Activated naive CD4-positive, alpha-beta T cell treated with anti-CD3 and anti-CD28 coated beads for 36 hours (primary cell): ENCODE results near the gene SYNPO2L. TPM values are rescaled to one million over a fixed set of nuclear protein-coding genes. Genes with fewer than 3 reads are reported as not detected.
"Not testable (repeated sequence)": the region's sequence is repeated elsewhere in the genome, so short reads cannot be mapped to it uniquely, and the experiment has no call there.

ENCODE experiments used
- CTCF ChIA-PET: fragments of 350-600 bp; sonication (Branson Sonifier 250); formaldehyde crosslinking; loops from one replicate; lab custom pipeline; 2021; ENCODE audit warnings: antibody characterized with exemption; lab: Charles Lee
- DNase-seq: peaks from one replicate; pipeline ENCODE4 v3.0.0-alpha.2; 2020
- H3K27ac Mint-ChIP-seq: one replicate; pipeline ENCODE4 v1.8.0; 2021; ENCODE audit warnings: mild to moderate bottlenecking, mixed read lengths
- H3K27me3 Mint-ChIP-seq: one replicate; pipeline ENCODE4 v1.8.0; 2021; ENCODE audit warnings: low read depth, mixed read lengths
- H3K36me3 Mint-ChIP-seq: one replicate; pipeline ENCODE4 v1.8.0; 2021; ENCODE audit warnings: low read depth, mixed read lengths
- H3K4me1 Mint-ChIP-seq: one replicate; pipeline ENCODE4 v1.8.0; 2021; ENCODE audit warnings: low read depth, mixed read lengths
- H3K4me3 Mint-ChIP-seq: one replicate; pipeline ENCODE4 v1.8.0; 2021; ENCODE audit warnings: mild to moderate bottlenecking, moderate library complexity, mixed read lengths
- H3K9me3 Mint-ChIP-seq: one replicate; pipeline ENCODE4 v1.8.0; 2021; ENCODE audit warnings: mixed read lengths
- intact Hi-C: fragments of 100-400 bp; cut with micrococcal nuclease; formaldehyde crosslinking; loops from one replicate; pipeline ENCODE4 v1.15.1; 2023
- total RNA-seq, 2 experiments: library from RNA; stranded (reverse); gene quantifications; one replicate each; pipeline ENCODE4 v1.2.3, GENCODE V29; 2021

The SYNPO2L gene
- total RNA-seq, 2 experiments from 2014 or later, result not detected

DNA sequence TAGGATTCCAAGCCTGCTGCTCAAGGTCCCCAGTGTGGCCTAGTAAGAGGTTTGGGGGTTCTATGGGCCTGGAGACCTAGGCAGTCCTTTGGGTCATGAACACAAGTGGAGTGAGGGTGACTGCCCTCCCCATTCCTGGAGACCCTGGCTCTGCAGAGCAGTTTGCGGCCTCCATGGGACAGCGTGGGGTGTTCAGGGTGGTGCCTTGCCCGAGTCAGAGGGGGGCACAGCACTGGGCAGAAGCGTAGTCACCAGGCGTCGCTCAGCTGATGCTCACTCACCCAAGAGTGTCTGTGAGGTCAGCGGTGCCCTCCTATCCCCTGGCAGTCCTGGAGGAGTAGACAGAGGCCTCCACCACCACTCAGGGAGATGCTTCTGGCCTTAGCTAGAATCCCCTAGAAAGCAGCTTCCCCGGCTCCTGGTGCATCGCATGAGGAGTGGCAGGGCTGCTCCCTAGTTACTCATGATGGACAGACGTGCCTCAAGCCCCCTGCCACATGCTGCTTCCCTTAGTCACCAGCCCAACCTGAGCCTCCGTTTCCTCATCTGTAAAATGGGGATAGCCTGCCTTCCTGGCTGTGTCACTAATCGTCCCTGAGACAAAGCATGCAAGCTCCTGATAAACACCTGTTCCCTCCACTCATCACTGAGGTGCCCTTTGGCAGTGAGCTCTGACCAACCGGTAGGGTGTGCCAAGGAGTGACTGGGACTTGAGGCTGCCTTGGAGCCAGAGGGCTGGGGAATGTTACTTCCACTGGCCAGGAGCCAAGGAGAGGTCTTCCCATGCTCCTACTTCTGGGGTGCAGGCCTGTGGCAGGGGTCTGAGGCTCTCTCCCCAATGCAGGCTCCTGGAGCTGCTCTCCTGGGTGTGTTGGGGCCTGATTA lies 8.6 kb upstream of the SYNPO2L start:
- H3K27me3 Mint-ChIP-seq, DNase-seq, H3K36me3 Mint-ChIP-seq, H3K27ac Mint-ChIP-seq, CTCF ChIA-PET, H3K9me3 Mint-ChIP-seq, intact Hi-C loops, H3K4me3 Mint-ChIP-seq, H3K4me1 Mint-ChIP-seq: not testable (repeated sequence)

DNA sequence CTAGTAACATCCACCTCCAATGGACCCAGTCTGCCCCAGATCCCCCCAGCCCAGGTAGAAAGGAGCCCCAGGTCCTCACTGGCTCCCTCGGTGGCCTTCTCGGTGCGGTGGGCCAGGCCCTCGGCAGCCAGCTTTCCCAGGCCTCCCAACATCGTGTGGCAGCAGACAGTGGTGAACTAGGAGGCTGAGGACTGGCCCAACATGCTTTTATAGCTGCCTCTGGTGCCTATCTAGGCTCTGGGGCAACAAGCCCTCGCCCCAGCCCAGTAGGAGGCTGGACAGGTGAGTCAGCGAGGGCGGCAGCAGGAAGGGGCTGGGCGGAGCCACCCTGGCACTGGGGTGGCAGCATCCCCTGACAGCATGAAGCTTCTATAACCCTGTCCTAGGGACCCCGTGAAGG lies 7.8 kb upstream of the SYNPO2L start:
- H3K9me3 Mint-ChIP-seq, H3K27ac Mint-ChIP-seq, H3K27me3 Mint-ChIP-seq, CTCF ChIA-PET, H3K4me3 Mint-ChIP-seq, DNase-seq, H3K36me3 Mint-ChIP-seq, H3K4me1 Mint-ChIP-seq, intact Hi-C loops: not testable (repeated sequence)

DNA sequence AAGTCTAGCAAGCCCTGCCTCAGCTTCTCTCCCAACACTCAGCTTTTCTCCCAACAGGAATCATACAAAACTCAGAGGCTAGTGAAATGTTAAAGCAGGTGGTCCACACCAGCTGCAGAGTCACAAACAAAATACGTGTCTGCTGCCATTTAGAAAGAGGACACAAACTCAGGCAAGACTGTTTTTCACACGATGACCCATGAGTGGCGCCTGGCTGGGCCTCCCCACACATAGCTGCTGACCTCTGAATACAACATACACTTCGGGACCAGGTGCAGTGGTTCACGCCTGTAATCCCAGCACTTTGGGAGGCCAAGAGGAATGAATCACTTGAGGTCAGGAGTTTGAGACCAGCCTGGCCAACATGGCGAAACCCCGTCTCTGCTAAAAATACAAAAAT lies 6.9 kb upstream of the SYNPO2L start:
- H3K27ac Mint-ChIP-seq, H3K4me3 Mint-ChIP-seq, H3K9me3 Mint-ChIP-seq, H3K36me3 Mint-ChIP-seq, H3K27me3 Mint-ChIP-seq, DNase-seq, H3K4me1 Mint-ChIP-seq, intact Hi-C loops, CTCF ChIA-PET: not testable (repeated sequence)

DNA sequence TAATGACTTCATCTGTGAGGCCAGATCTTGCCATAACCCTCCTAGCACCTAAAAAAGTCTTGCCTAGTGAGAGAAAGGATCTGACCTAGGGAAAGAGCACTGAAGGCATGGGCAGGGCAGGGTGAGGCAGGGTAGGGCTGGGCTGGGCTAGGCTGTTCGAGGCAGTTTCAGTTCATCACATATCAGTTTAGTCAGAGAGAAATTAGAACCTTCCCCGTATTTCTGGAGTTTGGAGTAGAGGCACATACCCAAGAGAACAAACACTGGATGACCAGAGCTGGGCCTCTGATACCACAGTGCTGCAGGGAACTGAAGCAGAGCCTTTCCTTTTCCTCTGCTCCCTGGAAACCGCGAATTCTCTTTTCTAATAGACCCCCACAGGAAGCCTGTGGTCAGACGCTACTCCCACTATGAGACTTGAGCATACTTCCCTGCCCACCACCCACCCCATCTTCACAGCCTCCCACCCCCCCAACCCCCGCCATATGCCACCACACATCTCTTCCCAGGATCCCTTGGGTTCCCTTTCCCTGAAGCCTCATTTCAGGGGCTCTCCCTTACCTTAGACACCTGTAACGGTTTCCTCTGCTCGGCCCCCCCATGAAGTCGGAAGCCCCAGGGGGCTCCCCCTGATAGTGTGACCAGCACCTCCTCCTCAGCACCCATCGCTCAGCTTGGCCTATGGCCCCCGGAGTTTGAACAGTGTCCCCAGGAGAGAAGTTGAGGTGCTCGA lies 406 bp downstream of the SYNPO2L start:
- Mint-ChIP-seq H3K4me3 (no peak overlapping the region), H3K27me3 (no peaks in the 10 kb centered on the region), H3K4me1 (peaks cover 2% of the 10 kb centered on the region), H3K9me3 (no peaks in the 10 kb centered on the region), H3K36me3 (no peaks in the 10 kb centered on the region), H3K27ac (no peak overlapping the region)
- CTCF ChIA-PET, result interaction anchor here (0.9 kb wide), 1 partner anchor 12 kb away, joined by 3 read pairs; no protein-coding TSS in a partner anchor
- intact Hi-C loops, result no loop called here
- no peak for DNase-seq

DNA sequence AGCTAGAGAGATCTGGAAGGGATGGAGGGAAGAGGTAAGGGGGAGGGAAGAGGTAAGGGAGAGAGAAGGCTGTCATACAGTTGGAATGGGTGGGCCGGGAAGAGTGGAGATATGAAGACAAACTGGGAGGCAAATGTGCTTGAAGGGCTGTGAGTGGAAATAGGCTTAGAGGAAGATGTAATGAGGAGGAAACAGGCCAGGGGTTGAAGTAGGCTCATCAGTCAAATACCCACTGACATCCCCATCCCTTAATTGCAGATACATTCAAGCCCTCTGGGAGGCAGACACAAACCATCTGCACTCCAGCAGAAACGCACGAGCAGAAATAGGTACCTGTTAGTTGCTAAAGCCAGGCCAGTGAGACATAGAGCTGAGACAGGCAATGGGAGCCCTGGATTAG lies 2.1 kb downstream of the SYNPO2L start:
- Mint-ChIP-seq H3K27me3 (peaks cover 5% of the 10 kb centered on the region), H3K36me3 (no peaks in the 10 kb centered on the region), H3K27ac (no peak overlapping the region), H3K4me1 (peaks cover 2% of the 10 kb centered on the region), H3K9me3 (no peaks in the 10 kb centered on the region), H3K4me3 (no peak overlapping the region)
- intact Hi-C loops, result loop anchor here (1.0 kb wide), 1 partner anchor 226 kb away; no protein-coding TSS in a partner anchor
- no peak for DNase-seq
- CTCF ChIA-PET, result interaction anchor here (0.6 kb wide), 2 partner anchors 12 to 1087 kb away, joined by 3 read pairs; no protein-coding TSS in a partner anchor

DNA sequence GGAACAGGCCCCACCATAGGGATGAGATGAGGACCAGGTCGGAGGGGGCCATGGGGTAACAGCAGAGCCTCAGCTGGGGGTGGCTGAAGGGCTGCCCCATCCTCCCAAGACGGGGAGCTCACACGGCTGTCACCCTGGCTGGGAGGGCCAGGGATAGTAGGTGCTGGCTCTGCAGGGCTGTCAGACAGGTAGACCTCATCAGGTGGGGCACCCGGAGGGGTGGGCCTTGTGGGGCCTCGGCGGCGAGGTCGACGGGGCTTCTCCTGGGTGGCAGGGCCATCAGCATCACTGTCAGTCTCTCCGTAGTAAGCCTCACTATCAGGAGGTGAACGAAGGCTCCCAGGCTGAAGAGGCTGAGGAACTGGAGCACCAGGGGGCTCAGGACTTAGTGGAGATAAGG lies 2.6 kb downstream of the SYNPO2L start:
- Mint-ChIP-seq H3K27me3 (peaks cover 7% of the 10 kb centered on the region), H3K36me3 (no peaks in the 10 kb centered on the region), H3K27ac (no peak overlapping the region), H3K9me3 (no peaks in the 10 kb centered on the region), H3K4me3 (no peak overlapping the region), H3K4me1 (peaks cover 2% of the 10 kb centered on the region)
- DNase-seq, result no peak
- CTCF ChIA-PET, result interaction anchor here (0.6 kb wide), 1 partner anchor 11 kb away, joined by 3 read pairs; no protein-coding TSS in a partner anchor
- intact Hi-C loops, result no loop called here

DNA sequence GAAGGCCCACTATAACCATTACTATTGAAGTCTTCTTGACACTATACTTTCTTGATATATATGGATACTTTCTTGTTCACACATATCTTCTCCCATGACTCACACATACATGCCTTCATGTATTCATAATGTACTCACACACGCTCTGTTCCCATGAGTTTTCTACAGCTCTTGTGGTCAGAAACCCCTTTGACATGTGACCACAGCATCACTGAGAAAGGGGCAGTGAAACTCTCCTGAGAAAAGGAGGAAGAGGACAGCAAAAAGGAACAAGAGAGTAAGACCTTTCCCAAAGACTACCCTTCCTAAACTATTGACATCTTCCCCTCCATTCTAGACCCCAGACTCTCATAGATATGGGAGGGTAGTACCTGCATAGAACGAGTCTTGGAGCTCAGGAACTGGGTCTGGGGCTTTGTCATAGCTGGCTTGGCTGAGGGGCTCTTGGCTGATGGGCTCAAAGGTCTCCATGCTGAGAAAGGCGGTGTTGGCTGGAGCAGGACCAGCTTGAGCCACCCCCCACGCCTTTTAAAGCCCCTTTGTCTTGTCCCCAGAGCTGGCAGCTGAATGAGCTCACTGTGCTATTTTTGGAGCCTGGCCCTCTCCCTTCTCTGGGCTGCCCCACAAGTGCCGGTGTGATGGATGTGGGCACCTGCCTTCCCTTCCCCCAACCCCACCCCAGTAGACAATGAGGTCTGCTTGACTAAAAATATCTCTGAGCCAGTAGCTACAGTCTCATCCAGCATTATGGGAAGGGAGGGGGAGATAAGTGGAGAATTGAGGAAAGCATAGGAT lies 5.1 kb downstream of the SYNPO2L start:
- Mint-ChIP-seq H3K27ac (no peak overlapping the region), H3K9me3 (no peaks in the 10 kb centered on the region), H3K36me3 (no peaks in the 10 kb centered on the region), H3K4me3 (no peak overlapping the region), H3K27me3 (peaks cover 10% of the 10 kb centered on the region), H3K4me1 (peaks cover 2% of the 10 kb centered on the region)
- intact Hi-C loops, result no loop called here
- DNase-seq, result no peak
- CTCF ChIA-PET, result interaction anchor here (1.6 kb wide), 1 partner anchor 7 kb away, joined by 4 read pairs; no protein-coding TSS in a partner anchor

DNA sequence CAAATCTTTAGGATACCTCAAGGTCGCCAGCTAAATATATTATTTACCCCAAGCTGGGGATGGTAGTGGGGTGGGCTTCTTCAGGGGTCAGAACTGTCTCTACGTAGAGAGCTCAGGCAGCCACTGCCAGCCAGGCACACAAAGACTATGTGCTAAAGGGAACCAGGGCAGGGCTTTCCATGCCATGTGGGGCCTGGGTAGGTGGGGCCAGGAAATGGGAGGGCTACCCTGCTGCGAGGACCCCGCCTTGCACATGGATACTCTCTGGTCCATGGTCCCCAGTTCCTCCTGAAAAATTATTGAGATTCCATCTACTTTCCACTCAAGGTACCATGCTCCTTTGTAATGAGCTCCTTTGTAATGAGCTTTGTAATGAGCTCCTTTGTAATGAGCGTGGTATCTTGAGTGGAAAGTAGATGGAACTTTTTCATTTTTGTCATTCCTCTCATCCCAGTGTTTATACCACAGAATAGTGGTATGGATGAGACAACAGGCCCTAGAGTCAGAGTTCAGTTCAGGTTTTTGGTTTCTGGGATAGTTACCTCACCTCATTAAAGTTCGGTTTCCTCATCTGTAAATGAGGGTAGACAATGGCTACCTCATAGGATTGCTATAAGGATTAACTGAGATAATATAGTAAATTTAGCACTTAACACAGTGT lies 5.8 kb downstream of the SYNPO2L start:
- Mint-ChIP-seq H3K4me1 (peaks cover 4% of the 10 kb centered on the region), H3K27ac (no peak overlapping the region), H3K27me3 (peaks cover 10% of the 10 kb centered on the region), H3K4me3 (no peak overlapping the region), H3K9me3 (no peaks in the 10 kb centered on the region), H3K36me3 (no peaks in the 10 kb centered on the region)
- CTCF ChIA-PET, result no interaction called here
- DNase-seq, result no peak
- intact Hi-C loops, result no loop called here

DNA sequence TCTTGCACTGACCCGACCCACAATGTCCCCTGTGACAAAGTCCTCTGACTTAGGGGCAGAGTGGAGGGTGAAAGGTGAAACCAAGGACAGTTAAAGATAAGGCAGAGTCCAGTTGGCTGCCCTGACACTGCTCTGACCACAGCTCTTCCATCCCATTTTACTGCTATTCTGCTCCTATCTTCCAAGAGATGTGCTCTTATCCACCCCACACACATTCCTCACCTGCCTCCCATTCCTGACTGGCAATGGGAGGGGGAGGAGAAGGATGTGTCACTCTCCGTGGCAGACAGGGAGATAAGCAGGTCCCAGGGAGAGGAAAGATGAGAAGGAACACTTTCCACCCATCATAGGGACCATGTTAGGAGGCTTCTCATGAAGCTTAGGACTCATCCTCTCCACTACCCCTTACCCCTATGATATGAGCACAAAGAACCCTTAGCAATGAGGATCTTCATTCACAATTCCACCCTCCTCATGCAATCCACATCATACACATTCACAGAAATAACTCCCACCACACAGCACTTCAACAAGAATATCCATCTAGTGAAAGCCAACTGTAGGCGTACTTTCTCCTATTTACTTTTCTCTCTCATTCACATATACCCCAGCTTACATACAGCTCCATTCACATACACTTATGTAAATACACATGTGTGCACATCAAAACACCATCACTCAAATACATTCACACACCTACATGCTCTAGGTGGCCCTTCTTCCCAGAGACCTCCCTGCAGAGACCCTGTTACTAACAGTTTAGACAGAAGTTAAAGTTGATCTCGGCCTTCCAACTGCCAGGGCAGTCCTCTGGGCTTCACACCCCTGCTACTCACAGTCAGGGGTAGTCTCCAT lies 6.6 kb downstream of the SYNPO2L start:
- intact Hi-C loops, result no loop called here
- Mint-ChIP-seq H3K27ac (no peak overlapping the region), H3K36me3 (no peaks in the 10 kb centered on the region), H3K27me3 (peaks cover 10% of the 10 kb centered on the region), H3K9me3 (no peaks in the 10 kb centered on the region), H3K4me1 (peaks cover 11% of the 10 kb centered on the region), H3K4me3 (no peak overlapping the region)
- CTCF ChIA-PET, result interaction anchor here (1.5 to 7.6 kb wide), 2 partner anchors 8 to 120 kb away, joined by 4 to 114 read pairs; no protein-coding TSS in a partner anchor
- DNase-seq, result no peak

DNA sequence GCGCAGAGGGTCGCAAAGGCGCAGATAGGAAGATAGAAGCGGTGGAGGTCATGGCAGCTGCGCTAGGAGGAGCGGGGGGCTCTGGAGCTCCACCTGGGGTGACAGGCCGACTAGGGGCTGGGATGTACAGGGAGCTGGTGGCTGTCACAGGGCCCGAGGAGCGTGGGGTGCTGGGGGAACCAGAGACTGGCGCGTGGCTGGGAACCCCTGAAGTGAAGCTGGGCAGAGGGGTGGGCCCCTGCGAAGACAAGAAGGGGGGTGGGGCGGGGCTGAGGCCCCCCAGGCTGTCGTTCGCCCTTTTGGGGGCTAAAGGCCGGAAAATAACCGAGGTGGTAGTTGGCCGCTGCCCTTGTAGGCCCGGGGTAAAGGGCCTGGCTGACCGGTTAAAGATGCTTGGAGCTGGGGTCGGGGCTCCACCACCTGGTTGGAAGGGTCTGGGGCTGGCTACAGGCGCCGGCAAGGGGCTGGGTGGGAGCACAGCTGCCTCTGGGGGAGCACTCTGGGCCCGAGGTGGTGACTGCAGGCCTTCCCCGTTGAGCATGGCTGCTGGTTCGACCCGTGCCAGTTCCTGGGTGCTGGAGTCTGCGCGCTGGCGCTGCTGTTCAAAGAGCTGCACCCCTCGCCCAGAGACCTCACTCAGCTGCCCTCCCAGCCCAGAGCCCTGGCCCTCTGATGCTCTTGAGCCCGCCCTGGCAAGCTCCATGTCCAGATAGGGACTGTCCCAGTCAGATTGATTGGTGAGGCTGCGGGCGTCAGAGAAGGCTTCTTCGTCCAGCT lies 7.8 kb downstream of the SYNPO2L start:
- Mint-ChIP-seq H3K9me3 (no peaks in the 10 kb centered on the region), H3K36me3 (no peaks in the 10 kb centered on the region), H3K27me3 (peaks cover 10% of the 10 kb centered on the region), H3K4me1 (peaks cover 15% of the 10 kb centered on the region), H3K27ac (no peak overlapping the region), H3K4me3 (peak overlapping the region; percentile 55)
- intact Hi-C loops, result no loop called here
- DNase-seq, result no peak
- CTCF ChIA-PET, result interaction anchor here (0.9 to 7.6 kb wide), 3 partner anchors 9 to 119 kb away, joined by 4 to 114 read pairs (median 4); no protein-coding TSS in a partner anchor
